H9 (cell line): Measurements from ENCODE around the gene ATF7. TPM values are rescaled to one million over a fixed set of nuclear protein-coding genes. Genes with fewer than 3 reads are reported as not detected.

Source experiments
- DNase-seq: peaks from one replicate; pipeline ENCODE4 v3.0.0-alpha.2; 2017
- H2AFZ ChIP-seq: one replicate; pipeline ENCODE4 v1.6.1; 2013; ENCODE audit warnings: mild to moderate bottlenecking, low read length, control low read depth, moderate library complexity
- H2AK5ac ChIP-seq: 2 replicates; pipeline ENCODE4 v1.6.1; 2013; ENCODE audit warnings: low read length, control low read depth, mixed read lengths; ENCODE audit not compliant: insufficient read length
- H2BK120ac ChIP-seq: one replicate; pipeline ENCODE4 v1.6.1; 2013; ENCODE audit warnings: low read depth, mild to moderate bottlenecking, low read length, control low read depth, inconsistent platforms; ENCODE audit not compliant: poor library complexity, severe bottlenecking
- H2BK12ac ChIP-seq: 2 replicates; pipeline ENCODE4 v1.6.1; 2013; ENCODE audit warnings: low read length, control low read depth, mixed read lengths, low read depth; ENCODE audit not compliant: insufficient read length
- H2BK15ac ChIP-seq: 2 replicates; pipeline ENCODE4 v1.6.1; 2013; ENCODE audit warnings: low read depth, low read length, control low read depth
- H2BK20ac ChIP-seq: one replicate; pipeline ENCODE4 v1.6.1; 2013; ENCODE audit warnings: low read depth, mild to moderate bottlenecking, low read length, control low read depth, inconsistent platforms; ENCODE audit not compliant: poor library complexity, severe bottlenecking
- H2BK5ac ChIP-seq: 2 replicates; pipeline ENCODE4 v1.6.1; 2013; ENCODE audit warnings: low read length, control low read depth, mixed read lengths; ENCODE audit not compliant: insufficient read length
- H3K14ac ChIP-seq: 2 replicates; pipeline ENCODE4 v1.6.1; 2013; ENCODE audit warnings: low read length, control low read depth; ENCODE audit not compliant: insufficient read depth
- H3K18ac ChIP-seq: 2 replicates; pipeline ENCODE4 v1.6.1; 2013; ENCODE audit warnings: low read depth, mild to moderate bottlenecking, mixed read lengths, low read length, control low read depth; ENCODE audit not compliant: insufficient read length
- H3K23ac ChIP-seq: 2 replicates; pipeline ENCODE4 v1.6.1; 2013; ENCODE audit warnings: low read length, control low read depth, mixed read lengths, low read depth; ENCODE audit not compliant: insufficient read length
- H3K23me2 ChIP-seq: 2 replicates; pipeline ENCODE4 v1.6.1; 2013; ENCODE audit warnings: low read depth, mild to moderate bottlenecking, mixed read lengths, low read length, control low read depth; ENCODE audit not compliant: insufficient read length, poor library complexity, severe bottlenecking
- H3K27ac ChIP-seq: 2 replicates; pipeline ENCODE4 v1.5.1; 2013; ENCODE audit warnings: low read length, control low read depth, mixed read lengths, low read depth; ENCODE audit not compliant: insufficient read length
- H3K27me3 ChIP-seq: 2 replicates; pipeline ENCODE4 v1.6.1; 2013; ENCODE audit warnings: low read length, control low read depth, inconsistent platforms; ENCODE audit not compliant: insufficient read depth
- H3K4ac ChIP-seq: 2 replicates; pipeline ENCODE4 v1.6.1; 2013; ENCODE audit warnings: low read depth, mild to moderate bottlenecking, control low read depth, inconsistent platforms, low read length, moderate library complexity
- H3K4me1 ChIP-seq: 2 replicates; pipeline ENCODE4 v1.6.1; 2013; ENCODE audit warnings: low read length, control low read depth, inconsistent platforms; ENCODE audit not compliant: insufficient read depth
- H3K4me2 ChIP-seq: 2 replicates; pipeline ENCODE4 v1.6.1; 2013; ENCODE audit warnings: low read length, control low read depth, mixed read lengths; ENCODE audit not compliant: insufficient read length, insufficient read depth
- H3K56ac ChIP-seq: 2 replicates; pipeline ENCODE4 v1.6.1; 2013; ENCODE audit warnings: low read depth, mild to moderate bottlenecking, mixed read lengths, low read length, control low read depth; ENCODE audit not compliant: insufficient read length
- H3K79me1 ChIP-seq: 2 replicates; pipeline ENCODE4 v1.6.1; 2013; ENCODE audit warnings: low read depth, mild to moderate bottlenecking, moderate library complexity, low read length, control low read depth, inconsistent platforms; ENCODE audit not compliant: insufficient read depth, poor library complexity, severe bottlenecking
- H3K79me2 ChIP-seq: 2 replicates; pipeline ENCODE4 v1.6.1; 2013; ENCODE audit warnings: low read length, control low read depth, inconsistent platforms; ENCODE audit not compliant: insufficient read depth
- H3K9ac ChIP-seq: 2 replicates; pipeline ENCODE4 v1.6.1; 2013; ENCODE audit warnings: low read length, control low read depth, mixed read lengths; ENCODE audit not compliant: insufficient read length; ENCODE audit errors: extremely low read depth
- H3K9me3 ChIP-seq: one replicate; pipeline ENCODE4 v1.6.1; 2013; ENCODE audit warnings: low read depth, low read length, inconsistent platforms; ENCODE audit not compliant: control insufficient read depth
- H3T11ph ChIP-seq: one replicate; pipeline ENCODE4 v1.6.1; 2013; ENCODE audit warnings: mild to moderate bottlenecking, low read length, control low read depth, inconsistent platforms
- H4K20me1 ChIP-seq: one replicate; pipeline ENCODE4 v1.6.1; 2013; ENCODE audit not compliant: control insufficient read depth, insufficient read length, insufficient read depth
- H4K5ac ChIP-seq: 2 replicates; pipeline ENCODE4 v1.6.1; 2013; ENCODE audit warnings: low read depth, mild to moderate bottlenecking, mixed read lengths, low read length, control low read depth; ENCODE audit not compliant: insufficient read length
- H4K8ac ChIP-seq: replicated peaks from 2 replicates; pipeline ENCODE4 v1.6.1; 2013; ENCODE audit warnings: low read length, control low read depth, mixed read lengths, low read depth; ENCODE audit not compliant: insufficient read length
- H4K91ac ChIP-seq: 2 replicates; pipeline ENCODE4 v1.6.1; 2013; ENCODE audit warnings: low read depth, mild to moderate bottlenecking, moderate library complexity, mixed read lengths, low read length, control low read depth; ENCODE audit not compliant: insufficient read length
- H3K27ac Mint-ChIP-seq, 3 experiments: 2 replicates in 2 of 3; 3 replicates in 1 of 3; pipeline ENCODE4 v1.8.0; 2020 to 2021; ENCODE audit warnings: mixed read lengths in 3 of 3, mild to moderate bottlenecking in 1 of 3, moderate library complexity in 1 of 3
- H3K27me3 Mint-ChIP-seq: 2 replicates; pipeline ENCODE4 v1.8.0; 2021; ENCODE audit warnings: low read depth, mild to moderate bottlenecking, moderate library complexity, mixed read lengths
- H3K36me3 Mint-ChIP-seq, 3 experiments: 2 replicates in 2 of 3; 3 replicates in 1 of 3; pipeline ENCODE4 v1.8.0; 2020 to 2021; ENCODE audit warnings: low read depth in 3 of 3, mixed read lengths in 3 of 3; ENCODE audit not compliant: insufficient read depth in 1 of 3
- H3K4me1 Mint-ChIP-seq, 2 experiments: 2 replicates each; pipeline ENCODE4 v1.8.0; 2020; ENCODE audit warnings: mixed read lengths in 2 of 2
- H3K4me3 Mint-ChIP-seq, 2 experiments: 2 replicates in 1 of 2; 3 replicates in 1 of 2; pipeline ENCODE4 v1.8.0; 2020 to 2021; ENCODE audit warnings: mild to moderate bottlenecking in 2 of 2, mixed read lengths in 2 of 2, moderate library complexity in 1 of 2
- H3K9me3 Mint-ChIP-seq, 2 experiments: 2 replicates in 1 of 2; 3 replicates in 1 of 2; pipeline ENCODE4 v1.8.0; 2020; ENCODE audit warnings: mild to moderate bottlenecking in 2 of 2, mixed read lengths in 2 of 2, moderate library complexity in 1 of 2
- WGBS: extraction: QIAGEN DNeasy Blood & Tissue Kit; methylation state at CpG from one replicate; pipeline ENCODE4 v1.1.7; 2013; ENCODE audit warnings: missing lambda C conversion rate, low lambda C conversion rate, mixed read lengths; ENCODE audit not compliant: insufficient read length; ENCODE audit errors: extremely low coverage; 5-methylcytosine and 5-hydroxymethylcytosine counted together
- total RNA-seq: library from RNA; stranded (reverse); gene quantifications from 2 replicates; pipeline ENCODE4 v1.2.1, GENCODE V29; 2021
- TF ChIP-seq, protein P1 (sequence below): fragments of 200-600 bp; sonication (generic); conservative IDR thresholded peaks from 3 replicates; pipeline ENCODE4 v1.8.0; 2021; ENCODE audit warnings: antibody characterized with exemption, mild to moderate bottlenecking

The ATF7 gene
- total RNA-seq, 1 experiment from 2014 or later, result 17.7 TPM

DNA sequence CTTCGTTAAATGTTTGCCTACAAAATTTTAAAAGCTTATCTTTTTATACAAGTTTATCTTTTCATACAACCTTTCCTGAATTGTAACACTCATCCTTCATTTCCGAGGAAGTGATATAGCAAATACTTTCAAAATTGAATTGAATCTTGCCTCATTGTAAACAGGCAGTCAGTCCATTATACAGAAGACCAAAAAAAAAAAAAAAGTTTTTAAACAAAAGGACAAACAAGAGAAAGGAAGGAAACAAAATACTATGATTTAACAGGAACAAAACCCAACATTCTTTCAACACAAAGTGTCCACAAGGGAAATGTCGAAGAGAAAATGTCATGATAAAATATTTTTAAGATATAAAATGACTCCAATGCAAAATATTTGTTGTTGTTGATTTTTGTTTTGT, 8.5 kb downstream of the ATF7 start:
- H2BK20ac ChIP-seq, result no peak overlapping the region
- no peak overlapping the region for H2BK15ac ChIP-seq
- no peak overlapping the region for H3K4me2 ChIP-seq
- no CpG with 5 or more reads among the region's 3 CpGs for WGBS
- no peak overlapping the region for H3K14ac ChIP-seq
- H3K9me3 Mint-ChIP-seq, result no peaks in the 10 kb centered on the region
- no peak for DNase-seq
- H3K56ac ChIP-seq, result no peak overlapping the region
- no peak overlapping the region for H3K9ac ChIP-seq
- no peak overlapping the region for H3T11ph ChIP-seq
- no peak overlapping the region for H2BK12ac ChIP-seq
- no peak overlapping the region for H2BK5ac ChIP-seq
- TF ChIP-seq, protein P1, sequence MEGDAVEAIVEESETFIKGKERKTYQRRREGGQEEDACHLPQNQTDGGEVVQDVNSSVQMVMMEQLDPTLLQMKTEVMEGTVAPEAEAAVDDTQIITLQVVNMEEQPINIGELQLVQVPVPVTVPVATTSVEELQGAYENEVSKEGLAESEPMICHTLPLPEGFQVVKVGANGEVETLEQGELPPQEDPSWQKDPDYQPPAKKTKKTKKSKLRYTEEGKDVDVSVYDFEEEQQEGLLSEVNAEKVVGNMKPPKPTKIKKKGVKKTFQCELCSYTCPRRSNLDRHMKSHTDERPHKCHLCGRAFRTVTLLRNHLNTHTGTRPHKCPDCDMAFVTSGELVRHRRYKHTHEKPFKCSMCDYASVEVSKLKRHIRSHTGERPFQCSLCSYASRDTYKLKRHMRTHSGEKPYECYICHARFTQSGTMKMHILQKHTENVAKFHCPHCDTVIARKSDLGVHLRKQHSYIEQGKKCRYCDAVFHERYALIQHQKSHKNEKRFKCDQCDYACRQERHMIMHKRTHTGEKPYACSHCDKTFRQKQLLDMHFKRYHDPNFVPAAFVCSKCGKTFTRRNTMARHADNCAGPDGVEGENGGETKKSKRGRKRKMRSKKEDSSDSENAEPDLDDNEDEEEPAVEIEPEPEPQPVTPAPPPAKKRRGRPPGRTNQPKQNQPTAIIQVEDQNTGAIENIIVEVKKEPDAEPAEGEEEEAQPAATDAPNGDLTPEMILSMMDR, result no peak
- no peaks in the 10 kb centered on the region for H3K27me3 ChIP-seq
- no peaks in the 10 kb centered on the region for H3K9me3 ChIP-seq
- H2BK120ac ChIP-seq, result no peak overlapping the region
- no peak overlapping the region for H3K18ac ChIP-seq
- no peak overlapping the region for H4K8ac ChIP-seq
- no peak overlapping the region for H3K4me3 Mint-ChIP-seq
- H3K27me3 Mint-ChIP-seq, result no peaks in the 10 kb centered on the region
- peaks cover 3 to 5% of the 10 kb centered on the region in 2 experiments; a peak in 2 of 4 replicates for H3K4me1 Mint-ChIP-seq
- H3K23ac ChIP-seq, result no peak overlapping the region
- no peak overlapping the region for H4K91ac ChIP-seq
- H3K4me1 ChIP-seq, result no peaks in the 10 kb centered on the region
- H3K36me3 Mint-ChIP-seq, result peaks cover 0 to 2% (median 0%) of the 10 kb centered on the region in 3 experiments; a peak in 2 of 7 replicates
- H3K23me2 ChIP-seq, result no peaks in the 10 kb centered on the region
- H4K5ac ChIP-seq, result no peak overlapping the region
- no peak overlapping the region for H3K4ac ChIP-seq
- H3K79me2 ChIP-seq, result no peaks in the 10 kb centered on the region
- H3K79me1 ChIP-seq, result no peaks in the 10 kb centered on the region
- no peak overlapping the region for H2AK5ac ChIP-seq
- H4K20me1 ChIP-seq, result no peaks in the 10 kb centered on the region
- H2AFZ ChIP-seq, result no peak overlapping the region
- H3K27ac ChIP-seq, result no peak overlapping the region
- H3K27ac Mint-ChIP-seq, result peak overlapping the region in 1 of 3 experiments; percentile 61; a peak in 2 of 7 replicates
